A549 (cell line): ENCODE results near the gene OGDHL. TPM values are rescaled to one million over a fixed set of nuclear protein-coding genes. Genes with fewer than 3 reads are reported as not detected.

Experiments
- ATAC-seq, 2 experiments: fragments of 200-7000 bp in 1 of 2; fragments of >200 bp in 1 of 2; cut with Nextera tagmentation in 1 of 2; cut with Tn5 transposase in 1 of 2; 3 replicates each; pipeline versions ENCODE4 v1.8.0 to v1.9.1; 2018 to 2020; ENCODE audit warnings: mild to moderate bottlenecking in 1 of 2, moderate library complexity in 1 of 2
- CTCF ChIA-PET: fragments of 300-600 bp; sonication (Branson Sonifier 250); formaldehyde crosslinking; extraction: SDS; loops from one replicate; lab custom pipeline; 2021; ENCODE audit warnings: antibody characterized with exemption, inconsistent platforms; lab: Yijun Ruan, JAX
- POLR2A ChIA-PET: fragments of 350-600 bp; formaldehyde crosslinking; extraction: SDS; loops from one replicate; lab custom pipeline; 2021; ENCODE audit warnings: antibody characterized with exemption, inconsistent platforms; lab: Yijun Ruan, JAX
- DNase-seq, 2 experiments: peaks; one replicate each; pipeline versions ENCODE4 v3.0.0 to v3.0.0-alpha.2; 2011 to 2016; ENCODE audit warnings: low read depth in 1 of 2, low spot score in 1 of 2
- FAIRE-seq: peaks from 2 replicates; lab custom pipeline; 2011; peaks lifted over from hg19 to GRCh38; lab: Jason Lieb, UNC
- H3K27ac ChIP-seq, 2 experiments: fragments of >200 bp; sonication (Bioruptor Twin); formaldehyde crosslinking; 3 replicates each; pipeline ENCODE4 v1.5.1; 2016 to 2017
- H3K4me1 ChIP-seq: fragments of >200 bp; sonication (Bioruptor Twin); formaldehyde crosslinking; 3 replicates; pipeline ENCODE4 v1.6.1; 2016
- H3K4me2 ChIP-seq: fragments of >200 bp; sonication (Bioruptor Twin); formaldehyde crosslinking; 3 replicates; pipeline ENCODE4 v1.6.1; 2016
- H3K4me3 ChIP-seq: fragments of >200 bp; sonication (Bioruptor Twin); formaldehyde crosslinking; 3 replicates; pipeline ENCODE4 v1.5.1; 2016
- H3K9me3 ChIP-seq: fragments of >200 bp; sonication (Bioruptor Twin); formaldehyde crosslinking; 3 replicates; pipeline ENCODE4 v1.6.1; 2016
- BHLHE40 ChIP-seq: IDR thresholded peaks from 2 replicates; pipeline ENCODE4 v1.6.1; 2012; ENCODE audit warnings: low read depth, low read length, inconsistent platforms
- CBX8 ChIP-seq: fragments of 200-600 bp; sonication (generic); IDR thresholded peaks from 2 replicates; pipeline ENCODE4 v1.6.1; 2016
- CEBPB ChIP-seq, 2 experiments: fragments of >200 bp in 1 of 2; sonication (Bioruptor Twin) in 1 of 2; formaldehyde crosslinking in 1 of 2; IDR thresholded peaks; 2 replicates each; pipeline ENCODE4 v1.6.1; 2012 to 2016
- CHD2 ChIP-seq: fragments of 150-350 bp; IDR thresholded peaks from 2 replicates; pipeline ENCODE4 v1.6.1; 2014; ENCODE audit warnings: low read length; ENCODE audit not compliant: partially characterized antibody
- EHF ChIP-seq: fragments of 250-450 bp; sonication (Bioruptor Pico); IDR thresholded peaks from 2 replicates; pipeline ENCODE4 v1.5.0; 2020; ENCODE audit warnings: mild to moderate bottlenecking
- EP300 ChIP-seq, 2 experiments: fragments of >200 bp; sonication (Bioruptor Twin); formaldehyde crosslinking; IDR thresholded peaks; 2 replicates in 1 of 2; 3 replicates in 1 of 2; pipeline ENCODE4 v1.6.1; 2016 to 2017
- ESRRA ChIP-seq: fragments of 150-350 bp; IDR thresholded peaks from 2 replicates; pipeline ENCODE4 v1.6.1; 2014; ENCODE audit warnings: mild to moderate bottlenecking, low read length, borderline replicate concordance
- FOSB ChIP-seq: fragments of 250-450 bp; sonication (Bioruptor Pico); IDR thresholded peaks from 2 replicates; pipeline ENCODE4 v1.5.0; 2020; ENCODE audit warnings: mild to moderate bottlenecking, moderate library complexity
- FOSL2 ChIP-seq, 2 experiments: fragments of 450-650 bp in 1 of 2; fragments of >200 bp in 1 of 2; sonication (Bioruptor Twin) in 1 of 2; formaldehyde crosslinking; IDR thresholded peaks; 2 replicates each; pipeline versions ENCODE4 v1.5.0 to v1.6.1; 2016 to 2020; ENCODE audit warnings: mild to moderate bottlenecking in 1 of 2, moderate library complexity in 1 of 2
- HOXB13 ChIP-seq: fragments of 250-450 bp; sonication (Bioruptor Pico); IDR thresholded peaks from 2 replicates; pipeline ENCODE4 v1.5.0; 2020; ENCODE audit warnings: low read depth, mild to moderate bottlenecking, moderate library complexity
- HOXB5 ChIP-seq: fragments of 250-450 bp; sonication (Bioruptor Pico); IDR thresholded peaks from 2 replicates; pipeline ENCODE4 v1.5.0; 2020; ENCODE audit warnings: mild to moderate bottlenecking, moderate library complexity
- JUNB ChIP-seq: fragments of >200 bp; sonication (Bioruptor Twin); formaldehyde crosslinking; IDR thresholded peaks from 2 replicates; pipeline ENCODE4 v1.6.1; 2016
- MAFK ChIP-seq: fragments of 450-650 bp; IDR thresholded peaks from 2 replicates; pipeline ENCODE4 v1.6.1; 2014; ENCODE audit not compliant: partially characterized antibody
- MAZ ChIP-seq: fragments of 150-350 bp; IDR thresholded peaks from 2 replicates; pipeline ENCODE4 v1.6.1; 2014; ENCODE audit warnings: antibody characterized with exemption, low read depth, low read length, borderline replicate concordance
- MYC ChIP-seq: IDR thresholded peaks from 2 replicates; pipeline ENCODE4 v1.6.1; 2012; ENCODE audit warnings: mild to moderate bottlenecking, inconsistent platforms, low read length, improper control_type of control experiment, borderline replicate concordance
- NPAS2 ChIP-seq: fragments of 250-450 bp; sonication (Bioruptor Pico); IDR thresholded peaks from 2 replicates; pipeline ENCODE4 v1.8.0; 2022; ENCODE audit warnings: mild to moderate bottlenecking, moderate library complexity, borderline replicate concordance
- NR3C1 ChIP-seq: fragments of >200 bp; sonication (Bioruptor Twin); formaldehyde crosslinking; IDR thresholded peaks from 3 replicates; pipeline ENCODE4 v1.6.1; 2017
- POLR2AphosphoS2 ChIP-seq: conservative IDR thresholded peaks from 2 replicates; pipeline ENCODE4 v1.6.1; 2012; ENCODE audit warnings: low read length, improper control_type of control experiment, inconsistent platforms
- RNF2 ChIP-seq: fragments of 200-600 bp; sonication (generic); IDR thresholded peaks from 2 replicates; pipeline ENCODE4 v1.6.1; 2016; ENCODE audit warnings: low read depth, mild to moderate bottlenecking, antibody characterized with exemption, moderate library complexity, borderline replicate concordance
- SMC3 ChIP-seq: fragments of >200 bp; sonication (Bioruptor Twin); formaldehyde crosslinking; IDR thresholded peaks from 3 replicates; pipeline ENCODE4 v1.6.1; 2018; ENCODE audit warnings: inconsistent platforms
- TFCP2L1 ChIP-seq: fragments of 250-450 bp; sonication (Bioruptor Pico); IDR thresholded peaks from 2 replicates; pipeline ENCODE4 v1.5.0; 2021; ENCODE audit warnings: mild to moderate bottlenecking
- ZC3H11A ChIP-seq: fragments of 450-650 bp; IDR thresholded peaks from 2 replicates; pipeline ENCODE4 v1.6.1; 2014; ENCODE audit warnings: antibody characterized with exemption, mild to moderate bottlenecking
- ZSCAN20 ChIP-seq: fragments of 250-450 bp; sonication (Bioruptor Pico); IDR thresholded peaks from 2 replicates; pipeline ENCODE4 v1.8.0; 2022; ENCODE audit warnings: mild to moderate bottlenecking, moderate library complexity
- WGBS: methylation state at CpG from one replicate; pipeline ENCODE4 v1.1.6; 2017; ENCODE audit errors: missing lambda C conversion rate; 5-methylcytosine and 5-hydroxymethylcytosine counted together
- polyA plus RNA-seq, 4 experiments: library from polyadenylated mRNA; depleted of rRNA in 3 of 4; stranded (reverse); fragments of >200 nt; fragmentation: RNase III in 1 of 4; extraction: RNeasy Plus Mini Kit Qiagen cat#74134 plus additional on column Dnase treatment in 1 of 4; gene quantifications; 2 replicates in 3 of 4; 3 replicates in 1 of 4; pipeline ENCODE4 v1.2.3, GENCODE V29; 2011 to 2017
- TF ChIP-seq, protein P1 (sequence below): fragments of 250-450 bp; sonication (Bioruptor Pico); IDR thresholded peaks from 2 replicates; pipeline ENCODE4 v1.5.0; 2020; ENCODE audit warnings: low read depth, mild to moderate bottlenecking, moderate library complexity
- TF ChIP-seq, protein P2 (sequence below): fragments of 250-450 bp; sonication (Bioruptor Pico); IDR thresholded peaks from 2 replicates; pipeline ENCODE4 v1.5.0; 2021; ENCODE audit warnings: mild to moderate bottlenecking, moderate library complexity, borderline replicate concordance
- TF ChIP-seq, protein P3 (sequence below): IDR thresholded peaks from 2 replicates; pipeline ENCODE4 v1.6.1; 2012
- TF ChIP-seq, protein P4 (sequence below): fragments of 450-650 bp; IDR thresholded peaks from 2 replicates; pipeline ENCODE4 v1.6.1; 2014; ENCODE audit warnings: antibody characterized with exemption

Gene OGDHL
- polyA plus RNA-seq, 2 of the 4 experiments (the other 2 are of a cell fraction), result 0.06 to 0.22 TPM

DNA sequence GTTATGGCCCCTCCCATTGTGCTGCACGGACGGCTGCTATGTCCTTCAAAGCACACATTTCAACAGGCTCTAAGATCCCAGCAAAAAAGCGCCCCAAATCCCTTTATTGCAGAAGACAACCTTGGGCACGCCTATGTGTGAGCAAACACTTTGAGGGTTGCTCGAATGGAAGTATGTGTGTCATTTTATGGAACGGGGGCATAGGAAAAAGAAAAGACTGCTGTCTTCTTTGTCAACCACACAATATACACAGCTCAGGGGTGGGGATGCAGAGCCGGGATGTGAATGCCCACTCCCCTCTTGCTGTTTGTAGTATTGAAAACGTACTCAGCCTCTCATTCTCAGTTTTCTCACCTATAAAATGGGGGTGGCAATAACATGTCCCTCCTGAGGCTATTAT, 50.6 kb downstream of the OGDHL start:
- TF ChIP-seq JUNB (no peak), ZC3H11A (no peak), EP300 (IDR thresholded peaks at IDR 0.05) (no peak), NPAS2 (no peak), MYC (no peak), MAZ (no peak), RNF2 (no peak), SMC3 (no peak), FOSB (CRISPR knock-in tag) (no peak), ESRRA (no peak), CEBPB (IDR thresholded peaks at IDR 0.05) (no peak), HOXB5 (CRISPR knock-in tag) (no peak), FOSL2 (IDR thresholded peaks at IDR 0.05) (no peak), FOSL2 (CRISPR knock-in tag; IDR thresholded peaks at IDR 0.05) (no peak), POLR2AphosphoS2 (no peak), TFCP2L1 (no peak), CHD2 (no peak), MAFK (no peak)
- TF ChIP-seq, protein P1, sequence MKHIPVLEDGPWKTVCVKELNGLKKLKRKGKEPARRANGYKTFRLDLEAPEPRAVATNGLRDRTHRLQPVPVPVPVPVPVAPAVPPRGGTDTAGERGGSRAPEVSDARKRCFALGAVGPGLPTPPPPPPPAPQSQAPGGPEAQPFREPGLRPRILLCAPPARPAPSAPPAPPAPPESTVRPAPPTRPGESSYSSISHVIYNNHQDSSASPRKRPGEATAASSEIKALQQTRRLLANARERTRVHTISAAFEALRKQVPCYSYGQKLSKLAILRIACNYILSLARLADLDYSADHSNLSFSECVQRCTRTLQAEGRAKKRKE, result no peak
- TF ChIP-seq, protein P2, sequence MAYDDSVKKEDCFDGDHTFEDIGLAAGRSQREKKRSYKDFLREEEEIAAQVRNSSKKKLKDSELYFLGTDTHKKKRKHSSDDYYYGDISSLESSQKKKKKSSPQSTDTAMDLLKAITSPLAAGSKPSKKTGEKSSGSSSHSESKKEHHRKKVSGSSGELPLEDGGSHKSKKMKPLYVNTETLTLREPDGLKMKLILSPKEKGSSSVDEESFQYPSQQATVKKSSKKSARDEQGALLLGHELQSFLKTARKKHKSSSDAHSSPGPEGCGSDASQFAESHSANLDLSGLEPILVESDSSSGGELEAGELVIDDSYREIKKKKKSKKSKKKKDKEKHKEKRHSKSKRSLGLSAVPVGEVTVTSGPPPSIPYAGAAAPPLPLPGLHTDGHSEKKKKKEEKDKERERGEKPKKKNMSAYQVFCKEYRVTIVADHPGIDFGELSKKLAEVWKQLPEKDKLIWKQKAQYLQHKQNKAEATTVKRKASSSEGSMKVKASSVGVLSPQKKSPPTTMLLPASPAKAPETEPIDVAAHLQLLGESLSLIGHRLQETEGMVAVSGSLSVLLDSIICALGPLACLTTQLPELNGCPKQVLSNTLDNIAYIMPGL (CRISPR knock-in tag), result no peak
- TF ChIP-seq, all 56 proteins: peak for 0
- CTCF ChIA-PET, result no interaction called here
- no peak for DNase-seq

DNA sequence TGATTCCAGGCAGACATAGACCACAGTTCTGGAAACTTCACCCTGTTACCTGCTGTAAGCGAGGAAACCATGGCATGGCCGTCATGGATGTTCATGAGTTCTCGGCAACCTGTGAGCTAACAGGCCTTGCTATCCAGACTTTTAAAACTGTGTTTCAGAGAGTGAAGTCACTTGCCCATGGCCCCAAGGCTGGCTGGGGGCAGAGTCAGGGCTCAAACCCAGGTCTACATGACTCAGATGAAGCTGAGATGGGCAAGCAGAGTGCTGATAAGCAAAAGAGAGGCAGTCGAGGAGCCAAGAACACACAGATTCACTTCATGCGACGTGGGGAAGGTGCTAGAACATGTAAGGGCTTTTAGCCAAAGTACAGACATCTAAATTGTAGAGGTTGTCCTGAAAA, 51.2 kb downstream of the OGDHL start:
- FAIRE-seq (no peak), ATAC-seq (no peak), DNase-seq (no peak)
- no peak overlapping the region for H3K27ac ChIP-seq
- H3K9me3 ChIP-seq, result no peaks in the 10 kb centered on the region
- no peak overlapping the region for H3K4me3 ChIP-seq
- POLR2A ChIA-PET, result no interaction called here
- no peak overlapping the region for H3K4me2 ChIP-seq
- 29% methylated on average over 6 of the region's 6 CpGs for WGBS
- TF ChIP-seq, protein P3, sequence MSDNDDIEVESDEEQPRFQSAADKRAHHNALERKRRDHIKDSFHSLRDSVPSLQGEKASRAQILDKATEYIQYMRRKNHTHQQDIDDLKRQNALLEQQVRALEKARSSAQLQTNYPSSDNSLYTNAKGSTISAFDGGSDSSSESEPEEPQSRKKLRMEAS, result no peak
- TF ChIP-seq HOXB13 (CRISPR knock-in tag) (no peak), EP300 (IDR thresholded peaks at IDR 0.05) (no peak), BHLHE40 (no peak), CBX8 (no peak), NR3C1 (no peak), EHF (CRISPR knock-in tag) (no peak), ZSCAN20 (CRISPR knock-in tag) (no peak)
- TF ChIP-seq, protein P1, result no peak
- TF ChIP-seq, protein P4, sequence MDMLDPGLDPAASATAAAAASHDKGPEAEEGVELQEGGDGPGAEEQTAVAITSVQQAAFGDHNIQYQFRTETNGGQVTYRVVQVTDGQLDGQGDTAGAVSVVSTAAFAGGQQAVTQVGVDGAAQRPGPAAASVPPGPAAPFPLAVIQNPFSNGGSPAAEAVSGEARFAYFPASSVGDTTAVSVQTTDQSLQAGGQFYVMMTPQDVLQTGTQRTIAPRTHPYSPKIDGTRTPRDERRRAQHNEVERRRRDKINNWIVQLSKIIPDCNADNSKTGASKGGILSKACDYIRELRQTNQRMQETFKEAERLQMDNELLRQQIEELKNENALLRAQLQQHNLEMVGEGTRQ, result no peak
- H3K4me1 ChIP-seq, result no peaks in the 10 kb centered on the region
- CTCF ChIA-PET, result no interaction called here

More for the DNA sequence above, 50.6 kb downstream of the OGDHL start:
- Histone ChIP-seq H3K9me3 (no peaks in the 10 kb centered on the region), H3K4me1 (no peaks in the 10 kb centered on the region), H3K4me3 (no peak overlapping the region), H3K4me2 (no peak overlapping the region), H3K27ac (no peak overlapping the region)
- FAIRE-seq (no peak), ATAC-seq (no peak)
- WGBS, result 24% methylated on average over 8 of the region's 8 CpGs
- POLR2A ChIA-PET, result no interaction called here
